ENCODE data around the gene ZNF518B. TPM values are rescaled to one million over a fixed set of nuclear protein-coding genes. Genes with fewer than 3 reads are reported as not detected.

ZNF518B gene
- total and polyA plus RNA-seq, 9 of the 15 experiments (the other 6 are each of a cell fraction or from before 2014, with no cell fraction given), result 13.1 to 48.9 (median 37.5) TPM

DNA sequence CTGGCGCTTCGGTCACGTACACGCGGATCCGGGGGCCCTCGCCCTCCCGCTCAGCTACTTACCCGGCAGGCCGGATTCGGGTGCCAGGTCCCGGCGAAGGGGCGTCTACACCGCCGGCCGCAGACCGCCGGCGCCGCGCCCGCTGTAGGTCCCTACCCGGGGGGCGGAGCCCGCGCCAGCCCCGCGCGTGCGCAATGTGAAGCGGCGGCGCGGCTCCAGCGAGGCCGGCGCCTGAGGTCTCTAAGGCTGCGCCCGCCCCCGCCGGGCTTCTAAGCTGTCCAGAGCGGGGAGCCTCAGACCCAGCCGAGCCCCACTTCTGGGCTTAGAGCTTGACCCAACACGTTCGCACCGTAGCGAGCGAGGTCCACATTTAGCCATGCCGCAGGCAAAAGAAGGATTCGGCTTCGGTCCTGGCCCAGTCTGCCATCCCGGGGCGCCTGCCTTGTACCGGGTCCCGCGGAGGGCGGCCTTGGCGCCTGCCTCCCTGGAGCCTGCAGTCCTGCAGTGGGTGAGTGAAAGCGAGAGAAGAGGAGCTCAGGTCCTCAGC lies at the start of gene ZNF518B (continued):
- TF ChIP-seq TAF1 (IDR thresholded peaks at IDR 0.05; ENCODE audit: control insufficient read depth, extremely low read depth, insufficient read depth, low read length, severe bottlenecking) (peak; percentile 58), FUS (optimal IDR thresholded peaks at IDR 0.05; ENCODE audit: low read depth, low read length) (no peak), L3MBTL2 (IDR thresholded peaks at IDR 0.05) (peak; percentile 61; the same call in 1 of the 2 replicates), PCBP1 (IDR thresholded peaks at IDR 0.05; ENCODE audit: low read depth, low read length, poor library complexity, severe bottlenecking) (peak; percentile 29), REST (IDR thresholded peaks at IDR 0.05; ENCODE audit: borderline replicate concordance) (peak; percentile 21; the same call in 1 of the 2 replicates), REST (CRISPR knock-in tag; IDR thresholded peaks at IDR 0.05; ENCODE audit: low read depth) (no peak), LARP7 (IDR thresholded peaks at IDR 0.05) (no peak), ZNF212 (CRISPR knock-in tag; IDR thresholded peaks at IDR 0.05) (0 out of 2 replicates have a peak, but pooled peaks have one; percentile 62), NRF1 (conservative IDR thresholded peaks at IDR 0.05 in 1 of 2, IDR thresholded peaks at IDR 0.05 in 1 of 2) (peak; percentile 93), ZNF583 (CRISPR knock-in tag; IDR thresholded peaks at IDR 0.05) (no peak), ADNP (tag; IDR thresholded peaks at IDR 0.05) (no peak), ZNF586 (CRISPR knock-in tag; conservative IDR thresholded peaks at IDR 0.05) (no peak), MAZ (CRISPR knock-in tag; conservative IDR thresholded peaks at IDR 0.05 in 1 of 2, IDR thresholded peaks at IDR 0.05 in 1 of 2) (peak in 1 of 2 experiments; percentile 11; a peak in 1 of 4 replicates), ZSCAN29 (IDR thresholded peaks at IDR 0.05) (peak; percentile 90), MEIS2 (IDR thresholded peaks at IDR 0.05; ENCODE audit: partially characterized antibody) (peak; percentile 62), POLR2A (conservative IDR thresholded peaks at IDR 0.05) (peak; percentile 53; the same call in 1 of the 2 replicates), EGR1 (conservative IDR thresholded peaks at IDR 0.05) (peak; percentile 68), GABPB1 (CRISPR knock-in tag; IDR thresholded peaks at IDR 0.05) (peak; percentile 43; the same call in 1 of the 2 replicates), SIN3A (IDR thresholded peaks at IDR 0.05; ENCODE audit: borderline replicate concordance in 2 of 2, control insufficient read depth in 1 of 2, low read depth in 2 of 2, low read length in 2 of 2) (0 out of 4 replicates have a peak, but pooled peaks of 1 of the 2 experiments have one; percentile 34)

Measured in K562 (cell line).